ENCODE results near the gene BAG3. TPM values are rescaled to one million over a fixed set of nuclear protein-coding genes. Genes with fewer than 3 reads are reported as not detected.

Gene BAG3
- total RNA-seq, 1 experiment from 2014 or later = 57.0 TPM

DNA sequence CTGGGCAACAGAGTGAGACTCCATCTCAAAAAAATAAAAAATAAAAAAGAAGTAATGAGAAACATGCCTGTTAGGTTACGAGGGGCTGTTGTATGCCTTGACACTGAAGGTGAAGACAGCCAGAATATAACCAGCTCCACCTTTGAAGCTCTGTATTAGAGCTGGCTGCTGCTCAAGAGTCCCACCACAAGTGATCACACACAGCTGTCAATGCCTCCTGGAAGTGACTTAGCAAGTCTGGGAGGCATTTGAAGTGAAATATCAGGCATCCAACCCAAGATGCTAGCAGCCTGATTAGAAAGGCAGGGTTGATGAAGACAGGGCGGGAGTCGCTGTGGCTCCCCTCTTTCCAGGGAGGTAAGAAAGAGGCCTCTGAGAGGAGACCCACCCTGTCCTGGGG is 40.5 kb downstream of the BAG3 start:
- intact Hi-C loops (cut with micrococcal nuclease) = no loop called here
- Histone ChIP-seq H3K9ac (ENCODE audit: low read length) (no peak overlapping the region), H3K27me3 (ENCODE audit: insufficient read depth, low read length) (no peaks in the 10 kb centered on the region), H3K27ac (ENCODE audit: low read depth, low read length) (no peak overlapping the region), H2AFZ (ENCODE audit: low read depth, low read length, poor library complexity, severe bottlenecking) (no peak overlapping the region), H3K4me1 (ENCODE audit: control insufficient read depth in 1 of 2, insufficient read depth in 2 of 2, low read length in 2 of 2) (peaks cover 0 to 7% of the 10 kb centered on the region in 2 experiments; a peak in 1 of 4 replicates), H3K4me2 (ENCODE audit: low read length) (no peak overlapping the region), H3K9me2 (ENCODE audit: insufficient read depth) (no peaks in the 10 kb centered on the region), H3K79me2 (ENCODE audit: insufficient read depth, low read length) (no peaks in the 10 kb centered on the region), H3K36me3 (ENCODE audit: control insufficient read depth in 1 of 2, insufficient read depth in 2 of 2, low read length in 2 of 2) (no peaks in the 10 kb centered on the region), H3K4me3 (replicated peaks in 1 of 2; ENCODE audit: low read depth in 1 of 2, low read length in 2 of 2) (no peak overlapping the region), H3K9me3 (ENCODE audit: control insufficient read depth in 1 of 2, insufficient read depth in 1 of 2, low read depth in 1 of 2, low read length in 2 of 2) (peaks cover 0 to 5% of the 10 kb centered on the region in 2 experiments; a peak in 1 of 4 replicates), H4K20me1 (ENCODE audit: insufficient read depth) (no peaks in the 10 kb centered on the region)
- DNase-seq (ENCODE audit: low read depth, low spot score) (no peak), ATAC-seq (no peak)
- ChIA-PET POLR2A (interaction anchor here (0.7 kb wide), 1 partner anchor 72 kb away, joined by 3 read pairs; no protein-coding TSS in a partner anchor), CTCF (no interaction called here), RAD21 (ENCODE audit: low non-redundant PET in 1 of 2, low total read pairs in 2 of 2, uncharacterized antibody in 2 of 2, unreplicated experiment in 2 of 2) (no interaction called here)
- BruUV-seq (replicated peaks) = no TSS peak
- TF ChIP-seq SP1 (IDR thresholded peaks at IDR 0.05; ENCODE audit: low read depth) = no peak
- TF ChIP-seq EZH2phosphoT487 (IDR thresholded peaks at IDR 0.05; ENCODE audit: borderline replicate concordance) = no peak
- no peak for TF ChIP-seq POLR2AphosphoS5 (IDR thresholded peaks at IDR 0.05; ENCODE audit: low read depth, low read length)
- no peak for TF ChIP-seq JUND (IDR thresholded peaks at IDR 0.05)
- no peak for TF ChIP-seq ELF1 (IDR thresholded peaks at IDR 0.05; ENCODE audit: borderline replicate concordance, low read depth)
- TF ChIP-seq, protein P1, sequence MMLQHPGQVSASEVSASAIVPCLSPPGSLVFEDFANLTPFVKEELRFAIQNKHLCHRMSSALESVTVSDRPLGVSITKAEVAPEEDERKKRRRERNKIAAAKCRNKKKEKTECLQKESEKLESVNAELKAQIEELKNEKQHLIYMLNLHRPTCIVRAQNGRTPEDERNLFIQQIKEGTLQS (IDR thresholded peaks at IDR 0.05) = no peak
- TF ChIP-seq, protein P2, sequence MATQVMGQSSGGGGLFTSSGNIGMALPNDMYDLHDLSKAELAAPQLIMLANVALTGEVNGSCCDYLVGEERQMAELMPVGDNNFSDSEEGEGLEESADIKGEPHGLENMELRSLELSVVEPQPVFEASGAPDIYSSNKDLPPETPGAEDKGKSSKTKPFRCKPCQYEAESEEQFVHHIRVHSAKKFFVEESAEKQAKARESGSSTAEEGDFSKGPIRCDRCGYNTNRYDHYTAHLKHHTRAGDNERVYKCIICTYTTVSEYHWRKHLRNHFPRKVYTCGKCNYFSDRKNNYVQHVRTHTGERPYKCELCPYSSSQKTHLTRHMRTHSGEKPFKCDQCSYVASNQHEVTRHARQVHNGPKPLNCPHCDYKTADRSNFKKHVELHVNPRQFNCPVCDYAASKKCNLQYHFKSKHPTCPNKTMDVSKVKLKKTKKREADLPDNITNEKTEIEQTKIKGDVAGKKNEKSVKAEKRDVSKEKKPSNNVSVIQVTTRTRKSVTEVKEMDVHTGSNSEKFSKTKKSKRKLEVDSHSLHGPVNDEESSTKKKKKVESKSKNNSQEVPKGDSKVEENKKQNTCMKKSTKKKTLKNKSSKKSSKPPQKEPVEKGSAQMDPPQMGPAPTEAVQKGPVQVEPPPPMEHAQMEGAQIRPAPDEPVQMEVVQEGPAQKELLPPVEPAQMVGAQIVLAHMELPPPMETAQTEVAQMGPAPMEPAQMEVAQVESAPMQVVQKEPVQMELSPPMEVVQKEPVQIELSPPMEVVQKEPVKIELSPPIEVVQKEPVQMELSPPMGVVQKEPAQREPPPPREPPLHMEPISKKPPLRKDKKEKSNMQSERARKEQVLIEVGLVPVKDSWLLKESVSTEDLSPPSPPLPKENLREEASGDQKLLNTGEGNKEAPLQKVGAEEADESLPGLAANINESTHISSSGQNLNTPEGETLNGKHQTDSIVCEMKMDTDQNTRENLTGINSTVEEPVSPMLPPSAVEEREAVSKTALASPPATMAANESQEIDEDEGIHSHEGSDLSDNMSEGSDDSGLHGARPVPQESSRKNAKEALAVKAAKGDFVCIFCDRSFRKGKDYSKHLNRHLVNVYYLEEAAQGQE (IDR thresholded peaks at IDR 0.05; ENCODE audit: low read depth) = no peak
- no peak for TF ChIP-seq RAD21 (IDR thresholded peaks at IDR 0.05; ENCODE audit: low read depth)
- TF ChIP-seq CBX3 (IDR thresholded peaks at IDR 0.05; ENCODE audit: low read depth) = no peak
- no peak for TF ChIP-seq ZNF274 (IDR thresholded peaks at IDR 0.05; ENCODE audit: low read depth, low read length)
- no peak for TF ChIP-seq TCF7L2 (IDR thresholded peaks at IDR 0.05; ENCODE audit: borderline replicate concordance, extremely low read depth, insufficient read depth, insufficient read length)
- TF ChIP-seq EZH2 (IDR thresholded peaks at IDR 0.05) = no peak
- TF ChIP-seq YY1 (IDR thresholded peaks at IDR 0.05; ENCODE audit: extremely low read depth, insufficient replicate concordance, low read depth, low read length) = no peak
- TF ChIP-seq, protein P3, sequence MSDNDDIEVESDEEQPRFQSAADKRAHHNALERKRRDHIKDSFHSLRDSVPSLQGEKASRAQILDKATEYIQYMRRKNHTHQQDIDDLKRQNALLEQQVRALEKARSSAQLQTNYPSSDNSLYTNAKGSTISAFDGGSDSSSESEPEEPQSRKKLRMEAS (IDR thresholded peaks at IDR 0.05) = no peak
- no peak for TF ChIP-seq CTCF (IDR thresholded peaks at IDR 0.05 in 2 of 3, conservative IDR thresholded peaks at IDR 0.05 in 1 of 3; ENCODE audit: borderline replicate concordance in 1 of 3, insufficient read depth in 1 of 3, low read depth in 2 of 3, low read length in 2 of 3)
- no peak for TF ChIP-seq EGR1 (IDR thresholded peaks at IDR 0.05; ENCODE audit: low read depth)
